ENCODE data around the gene ARHGAP15. TPM values are rescaled to one million over a fixed set of nuclear protein-coding genes. Genes with fewer than 3 reads are reported as not detected.

ARHGAP15 gene
- total and polyA plus RNA-seq, 2 donors from 2014 or later, result 5.7 to 23.1 TPM

- Histone ChIP-seq H3K4me3 (ENCODE audit: low read length in 3 of 3) (no peak overlapping the region), H3K27ac (ENCODE audit: low read depth in 2 of 2, low read length in 2 of 2) (no peak overlapping the region), H3K4me1 (ENCODE audit: control insufficient read depth in 2 of 3, insufficient read depth in 2 of 3, low read depth in 1 of 3, low read length in 3 of 3) (no peaks in the 10 kb centered on the region), H3K9ac (ENCODE audit: low read length in 3 of 3) (no peak overlapping the region), H3K27me3 (ENCODE audit: control insufficient read depth, insufficient read depth, low read length) (no peaks in the 10 kb centered on the region), H3K9me3 (ENCODE audit: control insufficient read depth in 2 of 3, insufficient read depth in 1 of 3, low read length in 3 of 3) (no peaks in the 10 kb centered on the region), H3K36me3 (ENCODE audit: control insufficient read depth in 2 of 3, insufficient read depth in 3 of 3, low read length in 3 of 3) (no peaks in the 10 kb centered on the region)
- DNase-seq (no peak), FAIRE-seq (no peak)
- intact Hi-C loops (cut with DNase I), result no loop called here
- TF ChIP-seq CTCF (IDR thresholded peaks at IDR 0.05; ENCODE audit: borderline replicate concordance, extremely low read depth, insufficient read depth), result no peak
Observed at GRCh38 chr2:143397884-143398614, 268.8 kb downstream of the ARHGAP15 start.

GRCh38 chr2:143398781-143399180 lies 269.6 kb downstream of the ARHGAP15 start:
- Histone ChIP-seq H3K4me1 (ENCODE audit: control insufficient read depth in 2 of 3, insufficient read depth in 2 of 3, low read depth in 1 of 3, low read length in 3 of 3) (no peaks in the 10 kb centered on the region), H3K36me3 (ENCODE audit: control insufficient read depth in 2 of 3, insufficient read depth in 3 of 3, low read length in 3 of 3) (no peaks in the 10 kb centered on the region), H3K4me3 (ENCODE audit: low read length in 3 of 3) (no peak overlapping the region), H3K9ac (ENCODE audit: low read length in 3 of 3) (no peak overlapping the region), H3K9me3 (ENCODE audit: control insufficient read depth in 2 of 3, insufficient read depth in 1 of 3, low read length in 3 of 3) (no peaks in the 10 kb centered on the region), H3K27ac (ENCODE audit: low read depth in 2 of 2, low read length in 2 of 2) (no peak overlapping the region), H3K27me3 (ENCODE audit: control insufficient read depth, insufficient read depth, low read length) (no peaks in the 10 kb centered on the region)
- intact Hi-C loops (cut with DNase I), result no loop called here
- TF ChIP-seq CTCF (IDR thresholded peaks at IDR 0.05; ENCODE audit: borderline replicate concordance, extremely low read depth, insufficient read depth), result no peak
- no peak for FAIRE-seq
- no peak for DNase-seq

GRCh38 chr2:143399631-143400069 lies 270.4 kb downstream of the ARHGAP15 start:
- no peak overlapping the region for H3K9ac ChIP-seq (ENCODE audit: low read length in 3 of 3)
- H3K27me3 ChIP-seq (ENCODE audit: control insufficient read depth, insufficient read depth, low read length), result no peaks in the 10 kb centered on the region
- intact Hi-C loops (cut with DNase I), result no loop called here
- TF ChIP-seq CTCF (IDR thresholded peaks at IDR 0.05; ENCODE audit: borderline replicate concordance, extremely low read depth, insufficient read depth), result no peak
- no peak overlapping the region for H3K27ac ChIP-seq (ENCODE audit: low read depth in 2 of 2, low read length in 2 of 2)
- FAIRE-seq, result no peak
- H3K4me1 ChIP-seq (ENCODE audit: control insufficient read depth in 2 of 3, insufficient read depth in 2 of 3, low read depth in 1 of 3, low read length in 3 of 3), result no peaks in the 10 kb centered on the region
- H3K4me3 ChIP-seq (ENCODE audit: low read length in 3 of 3), result no peak overlapping the region
- H3K36me3 ChIP-seq (ENCODE audit: control insufficient read depth in 2 of 3, insufficient read depth in 3 of 3, low read length in 3 of 3), result no peaks in the 10 kb centered on the region
- H3K9me3 ChIP-seq (ENCODE audit: control insufficient read depth in 2 of 3, insufficient read depth in 1 of 3, low read length in 3 of 3), result no peaks in the 10 kb centered on the region
- DNase-seq, result no peak

Data from kidney (tissue), 14 donors.